Liver (tissue), 9 donors: ENCODE measurements around the gene CIAO3. TPM values are rescaled to one million over a fixed set of nuclear protein-coding genes. Genes with fewer than 3 reads are reported as not detected.
A peak's percentile ranks its signal among the peaks of the same experiment; 100 is the strongest.

Experiments used
- DNase-seq: peaks from one replicate; pipeline ENCODE4 v3.0.0-alpha.2; 2017; ENCODE audit warnings: low spot score
- H3K27ac ChIP-seq, 2 donors: one replicate each; pipeline ENCODE4 v1.7.0; 2013; ENCODE audit warnings: inconsistent platforms in 2 of 2, low read length in 2 of 2, control low read depth in 1 of 2, low read depth in 1 of 2, mild to moderate bottlenecking in 1 of 2
- H3K27me3 ChIP-seq, 4 donors: one replicate each; pipeline versions ENCODE4 v1.6.1 to v1.7.0; 2013; ENCODE audit warnings: low read length in 3 of 4, inconsistent platforms in 1 of 4, mild to moderate bottlenecking in 1 of 4, moderate library complexity in 1 of 4; ENCODE audit not compliant: control insufficient read depth in 4 of 4, insufficient read depth in 4 of 4
- H3K36me3 ChIP-seq, 4 donors: one replicate each; pipeline versions ENCODE4 v1.6.1 to v1.7.0; 2013; ENCODE audit warnings: low read length in 3 of 4, mild to moderate bottlenecking in 3 of 4, low read depth in 1 of 4, moderate library complexity in 1 of 4; ENCODE audit not compliant: control insufficient read depth in 4 of 4, insufficient read depth in 3 of 4
- H3K4me1 ChIP-seq, 4 donors: one replicate each; pipeline versions ENCODE4 v1.6.1 to v1.7.0; 2013; ENCODE audit warnings: low read length in 3 of 4, mild to moderate bottlenecking in 3 of 4, moderate library complexity in 1 of 4; ENCODE audit not compliant: control insufficient read depth in 4 of 4, insufficient read depth in 4 of 4
- H3K4me3 ChIP-seq, 3 donors: one replicate each; pipeline versions ENCODE4 v1.6.1 to v1.7.0; 2013; ENCODE audit warnings: low read length in 3 of 3, control low read depth in 1 of 3, low read depth in 1 of 3, mild to moderate bottlenecking in 1 of 3
- H3K9ac ChIP-seq, 2 donors: one replicate each; pipeline ENCODE4 v1.7.0; 2013; ENCODE audit warnings: low read length in 2 of 2, mild to moderate bottlenecking in 2 of 2, moderate library complexity in 2 of 2, control low read depth in 1 of 2, low read depth in 1 of 2
- H3K9me3 ChIP-seq, 4 donors: one replicate each; pipeline versions ENCODE4 v1.6.1 to v1.7.0; 2013; ENCODE audit warnings: low read length in 3 of 4; ENCODE audit not compliant: control insufficient read depth in 4 of 4
- EGR1 ChIP-seq, 2 donors: IDR thresholded peaks; 2 replicates each; pipeline ENCODE4 v1.6.1; 2016 to 2018; ENCODE audit warnings: antibody characterized with exemption in 2 of 2, low read depth in 2 of 2
- FOXA1 ChIP-seq: IDR thresholded peaks from 2 replicates; pipeline ENCODE4 v1.6.1; 2016; ENCODE audit warnings: antibody characterized with exemption
- FOXA2 ChIP-seq: IDR thresholded peaks from 2 replicates; pipeline ENCODE4 v1.6.1; 2016; ENCODE audit warnings: antibody characterized with exemption
- HNF4A ChIP-seq, 2 donors: conservative IDR thresholded peaks; 2 replicates each; pipeline ENCODE4 v1.6.1; 2016; ENCODE audit warnings: antibody characterized with exemption in 2 of 2, mild to moderate bottlenecking in 2 of 2
- HNF4G ChIP-seq: IDR thresholded peaks from 2 replicates; pipeline ENCODE4 v1.6.1; 2016; ENCODE audit warnings: antibody characterized with exemption
- JUND ChIP-seq, 2 donors: IDR thresholded peaks; 2 replicates each; pipeline ENCODE4 v1.6.1; 2016; ENCODE audit warnings: antibody characterized with exemption in 2 of 2
- NR2F2 ChIP-seq: IDR thresholded peaks from 2 replicates; pipeline ENCODE4 v1.6.1; 2016; ENCODE audit warnings: antibody characterized with exemption
- RAD21 ChIP-seq, 2 donors: IDR thresholded peaks; 2 replicates each; pipeline ENCODE4 v1.6.1; 2016; ENCODE audit warnings: antibody characterized with exemption in 2 of 2, mild to moderate bottlenecking in 2 of 2
- RXRA ChIP-seq, 2 donors: IDR thresholded peaks; 2 replicates each; pipeline ENCODE4 v1.6.1; 2017 to 2018; ENCODE audit warnings: antibody characterized with exemption in 2 of 2, mild to moderate bottlenecking in 1 of 2
- SP1 ChIP-seq: IDR thresholded peaks from 2 replicates; pipeline ENCODE4 v1.6.1; 2018; ENCODE audit warnings: antibody characterized with exemption, mild to moderate bottlenecking
- TAF1 ChIP-seq: conservative IDR thresholded peaks from 2 replicates; pipeline ENCODE4 v1.6.1; 2016; ENCODE audit warnings: antibody characterized with exemption, mild to moderate bottlenecking
- YY1 ChIP-seq: IDR thresholded peaks from 2 replicates; pipeline ENCODE4 v1.6.1; 2016; ENCODE audit warnings: antibody characterized with exemption, mild to moderate bottlenecking
- WGBS: extraction: QIAGEN DNeasy Blood & Tissue Kit; methylation state at CpG from one replicate; pipeline ENCODE4 v1.1.7; 2013; 5-methylcytosine and 5-hydroxymethylcytosine counted together
- polyA plus RNA-seq, 2 donors: library from polyadenylated mRNA; stranded (reverse) in 1 of 2; unstranded in 1 of 2; fragments of 200-250 nt in 1 of 2; fragments of >200 nt in 1 of 2; fragmentation: Nextera tagmentation in 1 of 2; extraction: Ambion mirVana in 1 of 2; gene quantifications; one replicate each; pipeline versions ENCODE4 v1.2.1 to v1.2.3, GENCODE V29; 2013 to 2015
- total RNA-seq, 2 donors: library from RNA; depleted of rRNA; stranded (reverse); fragments of >200 nt; gene quantifications; one replicate each; pipeline ENCODE4 v1.2.3, GENCODE V29; 2014
- TF ChIP-seq, protein P1 (sequence below): IDR thresholded peaks from 2 replicates; pipeline ENCODE4 v1.6.1; 2016; ENCODE audit warnings: antibody characterized with exemption
- TF ChIP-seq, protein P2 (sequence below): fragments of 150-350 bp; IDR thresholded peaks from 2 replicates; pipeline ENCODE4 v1.5.1; 2017; ENCODE audit warnings: improper control_type of control experiment, low read depth, low read length; ENCODE audit not compliant: missing input control
- TF ChIP-seq, protein P3 (sequence below): IDR thresholded peaks from 2 replicates; pipeline ENCODE4 v1.6.1; 2016; ENCODE audit warnings: antibody characterized with exemption
- donor health status: healthy.
- donor health status: healthy.
- donor health status: healthy.
- donor health status: healthy.
- donor health status: healthy.

Gene CIAO3
- total and polyA plus RNA-seq, 4 donors, result 13.2 to 24.3 (median 16.5) TPM

DNA sequence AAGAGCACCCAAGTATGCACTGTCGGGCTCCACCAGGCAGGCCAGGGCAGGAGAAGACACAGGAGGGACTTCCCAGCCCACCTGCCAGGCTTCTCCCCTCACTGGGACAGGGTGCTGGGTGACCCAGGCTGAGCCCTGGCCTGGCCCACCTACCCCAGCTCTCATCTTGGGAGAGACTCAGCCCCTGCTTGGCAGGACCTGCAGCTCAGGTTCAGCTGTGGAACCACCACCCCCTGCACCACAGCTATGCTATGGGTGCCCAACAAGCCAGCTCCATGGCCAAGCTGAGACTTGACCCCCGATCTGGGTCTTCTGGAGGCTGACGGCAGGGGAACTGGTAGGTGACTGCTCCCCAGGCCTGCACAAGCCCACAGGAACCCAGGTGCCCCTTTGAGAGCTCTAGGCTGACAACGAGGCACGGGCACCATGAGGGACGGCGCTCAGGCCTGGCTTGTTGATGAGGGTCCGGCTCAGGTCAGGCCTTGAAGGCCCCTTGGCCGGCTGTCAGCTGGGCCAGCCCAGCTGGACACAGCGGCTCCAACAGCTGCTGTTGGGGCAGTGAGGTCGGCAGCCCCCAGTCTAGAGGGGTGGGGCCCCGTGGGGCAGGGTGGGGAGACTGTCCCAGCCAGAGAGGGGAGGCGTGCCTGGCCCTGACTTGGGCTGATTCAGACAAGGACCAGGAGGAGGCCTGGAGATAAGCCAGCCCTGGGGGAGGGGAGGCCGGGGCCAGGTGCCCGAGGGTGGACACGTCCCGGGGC, 42.8 kb upstream of the CIAO3 start:
- no peaks in the 10 kb centered on the region for H3K9me3 ChIP-seq
- H3K27me3 ChIP-seq, result peaks cover 0 to 4% (median 0%) of the 10 kb centered on the region in 4 donors
- no peak overlapping the region for H3K9ac ChIP-seq

DNA sequence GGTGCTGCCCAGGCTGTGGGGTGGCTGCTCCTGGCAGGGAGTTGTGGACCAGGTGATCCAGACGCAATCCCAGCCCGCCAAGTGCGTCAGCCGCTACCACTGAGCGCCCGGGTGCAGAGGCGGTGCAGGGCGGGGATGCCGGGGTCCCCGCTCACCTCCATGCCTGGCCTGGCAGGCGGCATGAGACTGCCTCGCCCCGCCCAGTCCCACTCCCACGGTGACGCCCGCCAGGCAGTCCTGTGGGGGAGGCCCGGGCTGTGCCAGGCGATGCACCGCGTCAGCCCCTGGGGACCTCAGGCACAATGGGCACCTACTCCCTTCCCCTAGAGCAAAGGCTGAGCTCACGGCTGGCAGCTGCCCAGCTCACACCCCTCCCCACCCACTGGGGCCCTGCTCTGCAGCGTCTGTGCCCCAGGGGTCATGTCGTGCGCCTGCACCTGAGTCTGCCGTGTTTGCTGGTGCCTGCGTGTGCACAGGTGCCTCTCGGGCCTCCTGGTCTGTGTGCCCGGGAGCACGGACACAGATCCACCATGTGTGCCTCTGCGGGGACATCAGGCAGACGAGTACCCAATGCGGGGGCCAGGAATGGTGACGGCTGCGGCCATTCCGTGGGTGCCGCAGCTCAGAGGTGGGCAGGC, 42.1 kb upstream of the CIAO3 start:
- no peak overlapping the region for H3K27ac ChIP-seq
- H3K9ac ChIP-seq, result no peak overlapping the region
- WGBS, result 68% methylated on average over 36 of the region's 36 CpGs
- TF ChIP-seq, protein P1, sequence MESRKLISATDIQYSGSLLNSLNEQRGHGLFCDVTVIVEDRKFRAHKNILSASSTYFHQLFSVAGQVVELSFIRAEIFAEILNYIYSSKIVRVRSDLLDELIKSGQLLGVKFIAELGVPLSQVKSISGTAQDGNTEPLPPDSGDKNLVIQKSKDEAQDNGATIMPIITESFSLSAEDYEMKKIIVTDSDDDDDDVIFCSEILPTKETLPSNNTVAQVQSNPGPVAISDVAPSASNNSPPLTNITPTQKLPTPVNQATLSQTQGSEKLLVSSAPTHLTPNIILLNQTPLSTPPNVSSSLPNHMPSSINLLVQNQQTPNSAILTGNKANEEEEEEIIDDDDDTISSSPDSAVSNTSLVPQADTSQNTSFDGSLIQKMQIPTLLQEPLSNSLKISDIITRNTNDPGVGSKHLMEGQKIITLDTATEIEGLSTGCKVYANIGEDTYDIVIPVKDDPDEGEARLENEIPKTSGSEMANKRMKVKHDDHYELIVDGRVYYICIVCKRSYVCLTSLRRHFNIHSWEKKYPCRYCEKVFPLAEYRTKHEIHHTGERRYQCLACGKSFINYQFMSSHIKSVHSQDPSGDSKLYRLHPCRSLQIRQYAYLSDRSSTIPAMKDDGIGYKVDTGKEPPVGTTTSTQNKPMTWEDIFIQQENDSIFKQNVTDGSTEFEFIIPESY, result no peak
- TF ChIP-seq HNF4G, result no peak
- no peak for TF ChIP-seq EGR1 (IDR thresholded peaks at IDR 0.05; ENCODE audit: low read depth in 2 of 2)
- DNase-seq, result no peak
- peaks cover 0 to 4% (median 0%) of the 10 kb centered on the region in 4 donors for H3K27me3 ChIP-seq
- peaks cover 0 to 10% (median 9%) of the 10 kb centered on the region in 4 donors for H3K4me1 ChIP-seq
- no peak overlapping the region for H3K4me3 ChIP-seq
- peaks cover 0 to 3% (median 0%) of the 10 kb centered on the region in 4 donors for H3K36me3 ChIP-seq
- no peaks in the 10 kb centered on the region for H3K9me3 ChIP-seq

More for the DNA sequence above, 42.8 kb upstream of the CIAO3 start:
- no peak for TF ChIP-seq RAD21 (IDR thresholded peaks at IDR 0.05)
- no peak for TF ChIP-seq EGR1 (IDR thresholded peaks at IDR 0.05; ENCODE audit: low read depth in 2 of 2)
- Histone ChIP-seq H3K36me3 (peaks cover 0 to 3% (median 0%) of the 10 kb centered on the region in 4 donors), H3K4me1 (peaks cover 0 to 12% (median 11%) of the 10 kb centered on the region in 4 donors), H3K4me3 (no peak overlapping the region), H3K27ac (no peak overlapping the region)
- 44% methylated on average over 17 of the region's 17 CpGs for WGBS
- DNase-seq, result peak; percentile 63

DNA sequence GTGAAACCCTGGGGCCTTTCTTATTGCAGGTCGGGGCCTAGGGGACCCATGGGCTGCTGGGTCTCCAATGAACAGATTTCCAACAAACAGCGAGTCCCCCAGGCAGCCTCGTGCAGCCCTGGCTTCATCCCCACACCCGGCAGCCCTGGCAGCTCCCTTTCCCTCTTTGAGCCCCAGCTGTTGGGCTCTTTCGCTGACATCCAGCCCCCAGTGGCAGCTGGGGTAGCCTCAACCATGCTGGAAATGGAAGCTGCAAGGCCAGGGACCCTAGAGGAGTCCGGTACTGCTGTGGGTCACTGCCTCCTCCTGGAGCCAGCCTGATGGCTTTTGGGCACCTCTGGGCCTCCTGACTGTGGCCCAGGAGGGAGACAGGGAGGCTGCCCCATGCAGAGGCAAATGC, 41.5 kb upstream of the CIAO3 start:
- Histone ChIP-seq H3K9ac (no peak overlapping the region), H3K4me3 (no peak overlapping the region), H3K4me1 (peaks cover 0 to 4% (median 3%) of the 10 kb centered on the region in 4 donors), H3K27ac (no peak overlapping the region), H3K36me3 (peaks cover 0 to 3% (median 0%) of the 10 kb centered on the region in 4 donors), H3K27me3 (peaks cover 0 to 4% (median 0%) of the 10 kb centered on the region in 4 donors), H3K9me3 (no peaks in the 10 kb centered on the region)
- 58% methylated on average over 6 of the region's 6 CpGs for WGBS
- no peak for DNase-seq
- TF ChIP-seq RXRA (IDR thresholded peaks at IDR 0.05), result no peak
- no peak for TF ChIP-seq HNF4G
- no peak for TF ChIP-seq YY1
- no peak for TF ChIP-seq SP1
- TF ChIP-seq TAF1, result no peak
- no peak for TF ChIP-seq NR2F2
- TF ChIP-seq EGR1 (IDR thresholded peaks at IDR 0.05; ENCODE audit: low read depth in 2 of 2), result no peak
- TF ChIP-seq, protein P2, sequence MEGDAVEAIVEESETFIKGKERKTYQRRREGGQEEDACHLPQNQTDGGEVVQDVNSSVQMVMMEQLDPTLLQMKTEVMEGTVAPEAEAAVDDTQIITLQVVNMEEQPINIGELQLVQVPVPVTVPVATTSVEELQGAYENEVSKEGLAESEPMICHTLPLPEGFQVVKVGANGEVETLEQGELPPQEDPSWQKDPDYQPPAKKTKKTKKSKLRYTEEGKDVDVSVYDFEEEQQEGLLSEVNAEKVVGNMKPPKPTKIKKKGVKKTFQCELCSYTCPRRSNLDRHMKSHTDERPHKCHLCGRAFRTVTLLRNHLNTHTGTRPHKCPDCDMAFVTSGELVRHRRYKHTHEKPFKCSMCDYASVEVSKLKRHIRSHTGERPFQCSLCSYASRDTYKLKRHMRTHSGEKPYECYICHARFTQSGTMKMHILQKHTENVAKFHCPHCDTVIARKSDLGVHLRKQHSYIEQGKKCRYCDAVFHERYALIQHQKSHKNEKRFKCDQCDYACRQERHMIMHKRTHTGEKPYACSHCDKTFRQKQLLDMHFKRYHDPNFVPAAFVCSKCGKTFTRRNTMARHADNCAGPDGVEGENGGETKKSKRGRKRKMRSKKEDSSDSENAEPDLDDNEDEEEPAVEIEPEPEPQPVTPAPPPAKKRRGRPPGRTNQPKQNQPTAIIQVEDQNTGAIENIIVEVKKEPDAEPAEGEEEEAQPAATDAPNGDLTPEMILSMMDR, result no peak
- TF ChIP-seq HNF4A (conservative IDR thresholded peaks at IDR 0.05), result no peak
- TF ChIP-seq, protein P1, result no peak
- no peak for TF ChIP-seq JUND (IDR thresholded peaks at IDR 0.05)
- no peak for TF ChIP-seq FOXA2
- no peak for TF ChIP-seq FOXA1
- no peak for TF ChIP-seq RAD21 (IDR thresholded peaks at IDR 0.05)
- TF ChIP-seq, protein P3, sequence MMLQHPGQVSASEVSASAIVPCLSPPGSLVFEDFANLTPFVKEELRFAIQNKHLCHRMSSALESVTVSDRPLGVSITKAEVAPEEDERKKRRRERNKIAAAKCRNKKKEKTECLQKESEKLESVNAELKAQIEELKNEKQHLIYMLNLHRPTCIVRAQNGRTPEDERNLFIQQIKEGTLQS, result no peak
